Measurements from ENCODE around the gene PRDM16. TPM values are rescaled to one million over a fixed set of nuclear protein-coding genes. Genes with fewer than 3 reads are reported as not detected.
"Not testable (repeated sequence)": the region's sequence is repeated elsewhere in the genome, so short reads cannot be mapped to it uniquely, and the experiment has no call there.

PRDM16 gene
- total RNA-seq, 1 experiment from 2014 or later, result not detected

DNA sequence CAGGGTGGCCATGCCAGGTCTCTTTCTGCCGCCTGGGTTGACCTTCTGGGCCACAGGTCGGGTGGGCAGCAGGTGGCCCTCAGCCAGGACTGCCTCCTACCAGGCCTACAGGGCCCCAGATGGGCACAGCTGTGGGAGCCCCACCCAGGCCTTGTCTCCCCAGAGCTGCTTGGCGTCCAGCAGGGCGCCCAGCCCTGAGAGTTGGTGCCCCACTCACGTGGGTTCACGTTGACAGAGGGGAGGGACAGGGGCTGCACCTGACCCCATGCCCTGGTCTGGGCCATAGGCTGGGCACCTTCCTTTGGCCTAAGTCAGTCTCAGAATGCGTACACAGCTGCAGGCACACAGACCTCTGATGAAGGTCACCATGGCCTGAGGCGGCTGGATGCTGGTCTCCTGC is 16.7 kb downstream of the PRDM16 start:
- ChIA-PET CTCF (no interaction called here), POLR2A (no interaction called here)
- intact Hi-C loops (cut with micrococcal nuclease), result no loop called here
- H3K27ac Mint-ChIP-seq (ENCODE audit: low read depth, unreplicated experiment), result no peak overlapping the region
- H3K27me3 Mint-ChIP-seq (ENCODE audit: insufficient read depth, unreplicated experiment), result no peaks in the 10 kb centered on the region
- no peak for DNase-seq (ENCODE audit: unreplicated experiment)
- H3K9me3 Mint-ChIP-seq (ENCODE audit: unreplicated experiment), result peaks cover 5% of the 10 kb centered on the region
- no peaks in the 10 kb centered on the region for H3K36me3 Mint-ChIP-seq (ENCODE audit: insufficient read depth, unreplicated experiment)
- TF ChIP-seq, protein P1, sequence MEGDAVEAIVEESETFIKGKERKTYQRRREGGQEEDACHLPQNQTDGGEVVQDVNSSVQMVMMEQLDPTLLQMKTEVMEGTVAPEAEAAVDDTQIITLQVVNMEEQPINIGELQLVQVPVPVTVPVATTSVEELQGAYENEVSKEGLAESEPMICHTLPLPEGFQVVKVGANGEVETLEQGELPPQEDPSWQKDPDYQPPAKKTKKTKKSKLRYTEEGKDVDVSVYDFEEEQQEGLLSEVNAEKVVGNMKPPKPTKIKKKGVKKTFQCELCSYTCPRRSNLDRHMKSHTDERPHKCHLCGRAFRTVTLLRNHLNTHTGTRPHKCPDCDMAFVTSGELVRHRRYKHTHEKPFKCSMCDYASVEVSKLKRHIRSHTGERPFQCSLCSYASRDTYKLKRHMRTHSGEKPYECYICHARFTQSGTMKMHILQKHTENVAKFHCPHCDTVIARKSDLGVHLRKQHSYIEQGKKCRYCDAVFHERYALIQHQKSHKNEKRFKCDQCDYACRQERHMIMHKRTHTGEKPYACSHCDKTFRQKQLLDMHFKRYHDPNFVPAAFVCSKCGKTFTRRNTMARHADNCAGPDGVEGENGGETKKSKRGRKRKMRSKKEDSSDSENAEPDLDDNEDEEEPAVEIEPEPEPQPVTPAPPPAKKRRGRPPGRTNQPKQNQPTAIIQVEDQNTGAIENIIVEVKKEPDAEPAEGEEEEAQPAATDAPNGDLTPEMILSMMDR (IDR thresholded peaks at IDR 0.05; ENCODE audit: unreplicated experiment), result no peak
- no peaks in the 10 kb centered on the region for H3K4me1 Mint-ChIP-seq (ENCODE audit: insufficient read depth, unreplicated experiment)
- H3K4me3 Mint-ChIP-seq (ENCODE audit: unreplicated experiment), result no peak overlapping the region
- BruUV-seq (replicated peaks), result no TSS peak

DNA sequence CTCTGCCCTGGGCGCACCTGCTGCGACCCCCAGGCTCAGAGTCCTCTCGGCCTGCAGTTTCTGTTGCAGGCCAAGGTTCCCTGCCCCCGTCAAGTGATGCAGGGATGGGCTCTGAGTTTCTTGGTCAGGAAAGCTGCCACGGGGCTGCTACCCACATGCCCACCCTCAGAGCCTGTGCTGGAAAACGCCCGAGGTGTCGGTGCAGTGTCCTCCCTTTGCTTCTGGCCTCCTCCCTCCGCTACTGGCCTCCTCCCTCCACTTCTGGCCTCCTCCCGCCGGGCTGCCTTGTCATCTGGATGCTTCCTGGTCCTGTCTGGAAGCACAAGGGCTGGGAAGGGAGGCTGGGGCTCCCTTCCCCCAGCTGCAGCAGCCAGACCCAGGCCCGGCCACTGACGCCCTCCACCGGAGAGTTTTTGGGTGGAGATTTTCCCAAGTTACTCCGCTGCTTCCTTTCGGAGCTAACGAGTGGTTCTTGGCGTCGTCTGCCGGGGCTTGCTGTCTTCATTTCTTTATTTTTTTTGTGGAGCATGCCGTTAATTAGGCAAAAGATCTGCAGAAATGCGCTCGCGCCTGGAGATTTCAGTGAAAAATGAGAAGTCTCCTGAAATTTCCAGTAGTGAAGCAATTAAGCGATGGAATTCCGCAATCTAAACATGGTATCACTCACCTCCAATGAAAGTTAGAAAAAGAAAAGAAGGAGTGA is 17.4 kb downstream of the PRDM16 start:
- intact Hi-C loops (cut with micrococcal nuclease), result no loop called here
- POLR2A ChIA-PET, result no interaction called here
- CTCF ChIA-PET, result no interaction called here
- H3K27me3 Mint-ChIP-seq (ENCODE audit: insufficient read depth, unreplicated experiment), result no peaks in the 10 kb centered on the region
- H3K4me1 Mint-ChIP-seq (ENCODE audit: insufficient read depth, unreplicated experiment), result no peaks in the 10 kb centered on the region
- peaks cover 5% of the 10 kb centered on the region for H3K9me3 Mint-ChIP-seq (ENCODE audit: unreplicated experiment)
- no TSS peak for BruUV-seq (replicated peaks)
- DNase-seq (ENCODE audit: unreplicated experiment), result no peak
- no peak overlapping the region for H3K27ac Mint-ChIP-seq (ENCODE audit: low read depth, unreplicated experiment)
- no peak overlapping the region for H3K4me3 Mint-ChIP-seq (ENCODE audit: unreplicated experiment)
- TF ChIP-seq, protein P1 (IDR thresholded peaks at IDR 0.05; ENCODE audit: unreplicated experiment), result no peak
- H3K36me3 Mint-ChIP-seq (ENCODE audit: insufficient read depth, unreplicated experiment), result no peaks in the 10 kb centered on the region

DNA sequence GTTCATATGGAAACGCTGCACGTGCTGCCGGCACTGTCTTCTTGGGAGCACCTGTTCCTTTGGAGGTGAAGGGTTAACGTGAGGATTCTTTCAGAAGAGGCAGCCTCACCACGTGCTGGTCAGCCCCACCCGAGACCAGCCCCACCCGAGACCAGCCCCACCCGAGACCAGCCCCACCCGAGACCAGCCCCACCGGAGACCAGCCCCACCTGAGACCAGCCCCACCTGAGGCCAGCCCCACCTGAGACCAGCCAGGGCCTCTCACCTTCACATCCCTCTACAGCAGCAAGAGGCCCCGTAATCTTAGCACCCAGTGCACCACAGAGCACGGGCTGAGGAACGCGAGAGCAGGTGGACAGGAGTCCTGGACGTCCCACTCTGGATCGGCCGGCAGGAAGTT is 18.0 kb downstream of the PRDM16 start:
- TF ChIP-seq, protein P1 (IDR thresholded peaks at IDR 0.05; ENCODE audit: unreplicated experiment), result no peak
- no peak for DNase-seq (ENCODE audit: unreplicated experiment)
- Mint-ChIP-seq H3K9me3 (ENCODE audit: unreplicated experiment) (peaks cover 5% of the 10 kb centered on the region), H3K4me1 (ENCODE audit: insufficient read depth, unreplicated experiment) (no peaks in the 10 kb centered on the region), H3K4me3 (ENCODE audit: unreplicated experiment) (no peak overlapping the region), H3K27ac (ENCODE audit: low read depth, unreplicated experiment) (no peak overlapping the region), H3K27me3 (ENCODE audit: insufficient read depth, unreplicated experiment) (no peaks in the 10 kb centered on the region), H3K36me3 (ENCODE audit: insufficient read depth, unreplicated experiment) (no peaks in the 10 kb centered on the region)
- POLR2A ChIA-PET, result no interaction called here
- BruUV-seq (replicated peaks), result no TSS peak
- intact Hi-C loops (cut with micrococcal nuclease), result no loop called here
- CTCF ChIA-PET, result no interaction called here

DNA sequence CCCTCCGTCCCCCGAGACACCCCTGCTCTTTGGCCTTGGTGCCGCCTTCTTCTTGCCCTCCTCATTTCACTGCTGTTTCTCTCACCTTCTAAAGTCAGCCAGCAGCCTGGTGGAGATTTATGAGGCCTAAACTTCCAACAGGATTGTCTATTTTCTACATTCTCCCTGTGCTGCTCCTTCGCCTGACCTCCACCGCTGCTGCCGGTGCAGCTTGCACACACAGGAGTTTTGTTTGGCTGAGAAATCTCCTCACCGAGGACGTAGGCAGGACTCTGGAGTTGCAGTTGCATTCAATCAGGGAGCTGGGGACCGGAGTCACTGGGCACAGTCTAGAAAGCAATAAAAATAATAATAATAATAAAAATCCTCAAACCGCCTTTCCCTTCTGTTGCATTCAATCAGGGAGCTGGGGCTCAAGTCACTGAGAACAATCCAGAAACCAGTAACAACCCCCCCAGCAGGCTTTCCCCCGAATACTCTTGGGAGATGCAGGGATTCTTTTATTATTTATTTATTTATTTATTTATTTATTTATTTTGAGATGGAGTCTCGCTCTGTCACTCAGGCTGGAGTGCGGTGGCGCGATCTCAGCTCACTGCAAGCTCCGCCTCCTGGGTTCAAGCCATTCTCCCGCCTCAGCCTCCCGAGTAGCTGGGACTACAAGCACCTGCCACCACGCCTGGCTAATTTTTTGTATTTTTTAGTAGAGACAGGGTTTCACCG is 19.1 kb downstream of the PRDM16 start:
- POLR2A ChIA-PET; H3K9me3 Mint-ChIP-seq (ENCODE audit: unreplicated experiment); H3K27ac Mint-ChIP-seq (ENCODE audit: low read depth, unreplicated experiment); BruUV-seq (replicated peaks); DNase-seq (ENCODE audit: unreplicated experiment); H3K27me3 Mint-ChIP-seq (ENCODE audit: insufficient read depth, unreplicated experiment); H3K36me3 Mint-ChIP-seq (ENCODE audit: insufficient read depth, unreplicated experiment); intact Hi-C loops (cut with micrococcal nuclease); CTCF ChIA-PET; H3K4me3 Mint-ChIP-seq (ENCODE audit: unreplicated experiment); H3K4me1 Mint-ChIP-seq (ENCODE audit: insufficient read depth, unreplicated experiment): not testable (repeated sequence)

All from MCF 10A (cell line).